OCI-LY1 (cell line): ENCODE measurements around the gene PAM.

Experiments
- H2AFZ ChIP-seq: fragments of 200-600 bp; sonication (generic), shearing (Covaris generic); 2 replicates; pipeline ENCODE4 v1.6.0; 2014; ENCODE audit warnings: antibody characterized with exemption, mild to moderate bottlenecking, low read length
- H3F3A ChIP-seq: fragments of 200-600 bp; sonication (generic), shearing (Covaris generic); 2 replicates; pipeline ENCODE4 v1.6.0; 2014; ENCODE audit warnings: mild to moderate bottlenecking, antibody characterized with exemption, low read length, moderate library complexity; ENCODE audit not compliant: insufficient read depth
- H3K27ac ChIP-seq: fragments of 200-600 bp; sonication (generic); 2 replicates; pipeline ENCODE4 v1.5.1; 2014; ENCODE audit warnings: low read length, mixed run types, mild to moderate bottlenecking, low read depth; ENCODE audit not compliant: poor library complexity, severe bottlenecking
- H3K27me3 ChIP-seq: fragments of 200-600 bp; sonication (generic); 2 replicates; pipeline ENCODE4 v1.6.0; 2014; ENCODE audit warnings: antibody characterized with exemption, mild to moderate bottlenecking, low read length, moderate library complexity; ENCODE audit not compliant: insufficient read depth
- H3K36me3 ChIP-seq: fragments of 200-600 bp; sonication (generic); 2 replicates; pipeline ENCODE4 v1.6.1; 2014; ENCODE audit warnings: mild to moderate bottlenecking, antibody characterized with exemption, low read length, moderate library complexity, mixed read lengths; ENCODE audit not compliant: insufficient read depth
- H3K4me1 ChIP-seq: fragments of 200-600 bp; sonication (generic); 2 replicates; pipeline ENCODE4 v1.5.1; 2014; ENCODE audit warnings: mild to moderate bottlenecking, low read length, moderate library complexity; ENCODE audit not compliant: insufficient read depth, severe bottlenecking
- H3K4me2 ChIP-seq: fragments of 200-600 bp; sonication (generic), shearing (Covaris generic); 2 replicates; pipeline ENCODE4 v1.6.1; 2014; ENCODE audit warnings: low read length
- H3K4me3 ChIP-seq: fragments of 200-600 bp; sonication (generic); 2 replicates; pipeline ENCODE4 v1.5.1; 2014; ENCODE audit warnings: low read length, low read depth, mild to moderate bottlenecking, mixed read lengths; ENCODE audit not compliant: poor library complexity, severe bottlenecking
- H3K79me2 ChIP-seq: fragments of 200-600 bp; shearing (Covaris generic); 2 replicates; pipeline ENCODE4 v1.6.1; 2016; ENCODE audit warnings: mixed run types, low read length, mixed read lengths; ENCODE audit not compliant: insufficient read depth
- H3K9ac ChIP-seq: fragments of 200-600 bp; sonication (generic), shearing (Covaris generic); 2 replicates; pipeline ENCODE4 v1.6.1; 2014; ENCODE audit warnings: mild to moderate bottlenecking, low read length, mixed read lengths
- H3K9me2 ChIP-seq: fragments of 200-600 bp; sonication (generic), shearing (Covaris generic); 2 replicates; pipeline ENCODE4 v1.6.1; 2014; ENCODE audit warnings: low read depth, mild to moderate bottlenecking, low read length, mixed read lengths
- H3K9me3 ChIP-seq: fragments of 200-600 bp; shearing (Covaris generic); 2 replicates; pipeline ENCODE4 v1.6.1; 2014; ENCODE audit warnings: low read length, mixed read lengths
- H4K20me1 ChIP-seq: fragments of 200-600 bp; sonication (generic), shearing (Covaris generic); 2 replicates; pipeline ENCODE4 v1.6.0; 2016; ENCODE audit warnings: mild to moderate bottlenecking, low read length; ENCODE audit not compliant: insufficient read depth
- CTCF ChIP-seq: fragments of 200-600 bp; sonication (generic), shearing (Covaris generic); IDR thresholded peaks from 2 replicates; pipeline ENCODE4 v1.5.1; 2017; ENCODE audit warnings: mild to moderate bottlenecking, antibody characterized with exemption, low read length, moderate library complexity, mixed read lengths
- EZH2 ChIP-seq: fragments of 200-600 bp; sonication (generic), shearing (Covaris generic); IDR thresholded peaks from 2 replicates; pipeline ENCODE4 v1.8.0; 2017; ENCODE audit warnings: borderline replicate concordance, mixed run types, mild to moderate bottlenecking, antibody characterized with exemption, low read length, moderate library complexity, mixed read lengths

The PAM gene

GRCh38 chr5:102918986-102919610 lies 164.0 kb downstream of the PAM start:
- H3K36me3 ChIP-seq: no peaks in the 10 kb centered on the region
- no peaks in the 10 kb centered on the region for H3K9me2 ChIP-seq
- H3K4me3 ChIP-seq: no peak overlapping the region
- H3K9ac ChIP-seq: no peak overlapping the region
- no peak overlapping the region for H2AFZ ChIP-seq
- TF ChIP-seq CTCF (no peak), EZH2 (no peak)
- H3K4me2 ChIP-seq: no peak overlapping the region
- no peaks in the 10 kb centered on the region for H3K4me1 ChIP-seq
- no peak overlapping the region for H3K27ac ChIP-seq
- H4K20me1 ChIP-seq: no peaks in the 10 kb centered on the region
- no peaks in the 10 kb centered on the region for H3K79me2 ChIP-seq
- H3K9me3 ChIP-seq: no peaks in the 10 kb centered on the region
- H3F3A ChIP-seq: no peaks in the 10 kb centered on the region
- H3K27me3 ChIP-seq: no peaks in the 10 kb centered on the region

GRCh38 chr5:102920762-102921161 lies 165.7 kb downstream of the PAM start:
- Histone ChIP-seq H2AFZ (no peak overlapping the region), H3K9me2 (no peaks in the 10 kb centered on the region), H3K79me2 (no peaks in the 10 kb centered on the region), H3K36me3 (no peaks in the 10 kb centered on the region), H3K9ac (no peak overlapping the region), H3K4me1 (no peaks in the 10 kb centered on the region), H3K4me3 (no peak overlapping the region), H3F3A (no peaks in the 10 kb centered on the region), H3K9me3 (no peaks in the 10 kb centered on the region), H3K27me3 (no peaks in the 10 kb centered on the region), H3K4me2 (no peak overlapping the region), H3K27ac (no peak overlapping the region), H4K20me1 (no peaks in the 10 kb centered on the region)
- TF ChIP-seq EZH2 (no peak), CTCF (no peak)

GRCh38 chr5:102921341-102922044 lies 166.4 kb downstream of the PAM start:
- Histone ChIP-seq H3K4me3 (no peak overlapping the region), H3K4me2 (no peak overlapping the region), H3K9me2 (no peaks in the 10 kb centered on the region), H2AFZ (no peak overlapping the region), H4K20me1 (no peaks in the 10 kb centered on the region), H3K9ac (no peak overlapping the region), H3K9me3 (no peaks in the 10 kb centered on the region), H3K79me2 (no peaks in the 10 kb centered on the region), H3K4me1 (no peaks in the 10 kb centered on the region), H3K27ac (no peak overlapping the region), H3K36me3 (no peaks in the 10 kb centered on the region), H3F3A (no peaks in the 10 kb centered on the region), H3K27me3 (no peaks in the 10 kb centered on the region)
- TF ChIP-seq EZH2 (no peak), CTCF (no peak)
